ENCODE results near the gene CTDSPL. TPM values are rescaled to one million over a fixed set of nuclear protein-coding genes. Genes with fewer than 3 reads are reported as not detected.

CTDSPL gene, protein sequence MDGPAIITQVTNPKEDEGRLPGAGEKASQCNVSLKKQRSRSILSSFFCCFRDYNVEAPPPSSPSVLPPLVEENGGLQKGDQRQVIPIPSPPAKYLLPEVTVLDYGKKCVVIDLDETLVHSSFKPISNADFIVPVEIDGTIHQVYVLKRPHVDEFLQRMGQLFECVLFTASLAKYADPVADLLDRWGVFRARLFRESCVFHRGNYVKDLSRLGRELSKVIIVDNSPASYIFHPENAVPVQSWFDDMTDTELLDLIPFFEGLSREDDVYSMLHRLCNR
- total RNA-seq: 24.5 and 29.9 TPM in 2 replicates

GRCh38 chr3:37861620-37862041 is at the start of gene CTDSPL:
TSS of gene CTDSPL (plus strand) at chr3:37861880. CDS start at chr3:37862200, 320 bp downstream.

GRCh38 chr3:37990527-37990926 is 128.8 kb downstream of the CTDSPL start, which contains the start of gene VILL:
TSS of gene VILL (plus strand) at chr3:37990786. CDS start at chr3:37993673, 2,887 bp downstream.

DNA sequence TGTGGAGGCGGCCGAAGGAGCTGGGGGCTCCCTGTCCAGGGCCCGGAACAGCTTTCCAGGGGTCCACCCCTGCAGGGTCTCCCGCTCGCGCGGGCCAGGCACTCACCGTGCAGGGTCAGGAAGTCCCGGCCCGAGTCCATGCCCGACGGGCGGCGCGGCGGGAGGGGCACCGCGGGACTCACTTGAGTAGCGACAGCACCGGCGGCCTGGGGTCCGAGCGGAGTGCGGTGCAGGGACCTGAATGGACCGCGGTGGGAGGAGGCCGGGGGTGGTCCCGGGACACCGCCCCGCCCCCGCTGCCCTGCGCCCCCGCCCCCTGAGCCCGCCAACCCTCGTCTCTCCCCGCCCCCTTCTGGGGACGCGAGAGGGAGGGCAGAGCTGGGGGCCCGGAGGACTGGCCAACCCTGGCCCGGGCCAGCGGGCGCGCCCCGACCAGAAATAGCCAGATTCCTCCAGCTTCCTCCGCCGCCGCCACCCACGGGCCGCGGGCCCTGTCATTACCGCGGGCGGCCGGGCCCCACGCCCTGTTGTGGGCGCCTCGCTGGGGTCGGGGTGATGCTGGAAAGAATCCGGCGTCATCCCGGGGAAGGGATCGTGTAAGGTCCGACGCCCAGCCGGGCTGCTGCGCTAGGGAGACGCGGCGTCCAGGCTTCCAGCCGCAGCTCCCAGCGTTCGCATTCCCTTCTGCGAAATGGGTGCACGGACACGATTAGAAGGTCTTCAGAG is 167.9 kb downstream of the CTDSPL start, which contains the start of gene PLCD1:
Gene PLCD1, minus strand, starts transcription at position 243 of the 726 bp plus-strand sequence. Its CDS starts 103 bp downstream, at position 140.

Other genes starting within 250 kb of the CTDSPL start
- gene VILL, start 128.9 kb downstream of the CTDSPL start, total RNA-seq: 2.5 and 5.4 TPM in 2 replicates
- 16.1 and 29.0 TPM in 2 replicates for gene PLCD1, start 167.8 kb downstream of the CTDSPL start, total RNA-seq
- 0.28 TPM in 1 of 2 replicates, not detected in the other for gene DLEC1, start 177.3 kb downstream of the CTDSPL start, total RNA-seq